22Rv1 (cell line): ENCODE results near the gene TMEM176B.

Source experiments
- CTCF ChIP-seq: fragments of 450-650 bp; IDR thresholded peaks from 2 replicates; pipeline ENCODE4 v1.5.1; 2017; ENCODE audit warnings: mild to moderate bottlenecking
- ZFX ChIP-seq: fragments of 450-650 bp; IDR thresholded peaks from 2 replicates; pipeline ENCODE4 v1.6.1; 2017; ENCODE audit warnings: antibody characterized with exemption, borderline replicate concordance

GRCh38 chr7:150756858-150757257, 43.3 kb downstream of the TMEM176B start:
- TF ChIP-seq CTCF: peak; percentile 44
- no peak for TF ChIP-seq ZFX
